H1 (cell line): ENCODE results near the gene ATOH8.

Experiments used
- ATF2 ChIP-seq: IDR thresholded peaks from 2 replicates; pipeline ENCODE4 v1.6.1; 2012; ENCODE audit warnings: low read length, inconsistent platforms
- CTCF ChIP-seq, 3 experiments: IDR thresholded peaks; 1 replicate in 2 of 3; 2 replicates in 1 of 3; pipeline versions ENCODE4 v1.5.1 to v1.6.1; 2011; ENCODE audit warnings: low read length in 3 of 3, mild to moderate bottlenecking in 3 of 3, inconsistent platforms in 2 of 3, low read depth in 1 of 3, moderate library complexity in 1 of 3; ENCODE audit not compliant: insufficient read depth in 1 of 3; ENCODE audit errors: control extremely low read depth in 1 of 3
- JUN ChIP-seq: IDR thresholded peaks from 2 replicates; pipeline ENCODE4 v1.6.1; 2011; ENCODE audit warnings: low read depth, mild to moderate bottlenecking, improper control_type of control experiment, low read length
- KDM1A ChIP-seq: fragments of 200-600, 300-600 bp; sonication (generic); IDR thresholded peaks from 2 replicates; pipeline ENCODE4 v1.7.1; 2016; ENCODE audit warnings: mild to moderate bottlenecking, low read length, borderline replicate concordance
- POLR2AphosphoS5 ChIP-seq: IDR thresholded peaks from 2 replicates; pipeline ENCODE4 v1.6.1; 2011; ENCODE audit warnings: low read depth, low read length
- SIN3A ChIP-seq, 2 experiments: IDR thresholded peaks in 1 of 2; conservative IDR thresholded peaks in 1 of 2; 2 replicates each; pipeline ENCODE4 v1.6.1; 2011 to 2012; ENCODE audit warnings: low read length in 2 of 2, improper control_type of control experiment in 1 of 2, low read depth in 1 of 2, mild to moderate bottlenecking in 1 of 2
- TF ChIP-seq, protein P1 (sequence below): fragments of 300-600 bp; sonication (generic); IDR thresholded peaks from 2 replicates; pipeline ENCODE4 v1.7.1; 2012; ENCODE audit warnings: low read length, moderate library complexity, mild to moderate bottlenecking, inconsistent platforms; ENCODE audit not compliant: insufficient replicate concordance

DNA sequence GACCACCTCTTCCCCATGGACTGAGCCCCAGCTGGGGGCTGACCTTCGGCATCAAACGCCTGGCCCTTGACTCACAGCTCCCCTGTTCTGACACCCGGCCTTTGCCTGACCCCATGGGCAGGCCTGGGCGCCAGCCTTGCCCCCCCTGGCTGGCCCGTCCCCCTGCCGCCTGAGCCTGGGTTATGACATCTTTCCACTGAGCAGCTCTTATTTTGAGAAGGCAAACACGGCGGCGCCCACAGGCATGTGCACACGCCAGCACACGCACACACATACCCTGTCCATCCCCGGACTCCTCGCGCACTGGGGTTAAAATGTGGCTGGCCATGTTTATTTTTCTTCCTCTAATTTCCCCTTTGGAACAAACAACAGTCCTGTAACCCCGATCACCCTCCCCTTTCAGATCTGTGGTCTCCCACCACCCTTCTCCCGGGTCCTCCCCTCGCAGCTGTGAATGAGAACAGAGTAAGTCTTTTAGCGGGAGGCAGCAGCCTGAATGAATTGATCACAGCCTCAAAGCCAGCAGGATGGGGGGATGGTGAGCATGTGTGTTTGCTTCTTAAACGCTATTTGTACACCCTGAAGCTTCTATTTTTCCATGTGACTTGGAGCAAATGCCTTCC is 11.8 kb upstream of the ATOH8 start:
- TF ChIP-seq ATF2 = no peak
- TF ChIP-seq SIN3A (conservative IDR thresholded peaks at IDR 0.05 in 1 of 2, IDR thresholded peaks at IDR 0.05 in 1 of 2; ENCODE audit: low read depth in 1 of 2, low read length in 2 of 2) = no peak
- no peak for TF ChIP-seq CTCF (IDR thresholded peaks at IDR 0.05; ENCODE audit: control extremely low read depth in 1 of 3, insufficient read depth in 1 of 3, low read depth in 1 of 3, low read length in 3 of 3)
- TF ChIP-seq KDM1A = no peak
- TF ChIP-seq, protein P1, sequence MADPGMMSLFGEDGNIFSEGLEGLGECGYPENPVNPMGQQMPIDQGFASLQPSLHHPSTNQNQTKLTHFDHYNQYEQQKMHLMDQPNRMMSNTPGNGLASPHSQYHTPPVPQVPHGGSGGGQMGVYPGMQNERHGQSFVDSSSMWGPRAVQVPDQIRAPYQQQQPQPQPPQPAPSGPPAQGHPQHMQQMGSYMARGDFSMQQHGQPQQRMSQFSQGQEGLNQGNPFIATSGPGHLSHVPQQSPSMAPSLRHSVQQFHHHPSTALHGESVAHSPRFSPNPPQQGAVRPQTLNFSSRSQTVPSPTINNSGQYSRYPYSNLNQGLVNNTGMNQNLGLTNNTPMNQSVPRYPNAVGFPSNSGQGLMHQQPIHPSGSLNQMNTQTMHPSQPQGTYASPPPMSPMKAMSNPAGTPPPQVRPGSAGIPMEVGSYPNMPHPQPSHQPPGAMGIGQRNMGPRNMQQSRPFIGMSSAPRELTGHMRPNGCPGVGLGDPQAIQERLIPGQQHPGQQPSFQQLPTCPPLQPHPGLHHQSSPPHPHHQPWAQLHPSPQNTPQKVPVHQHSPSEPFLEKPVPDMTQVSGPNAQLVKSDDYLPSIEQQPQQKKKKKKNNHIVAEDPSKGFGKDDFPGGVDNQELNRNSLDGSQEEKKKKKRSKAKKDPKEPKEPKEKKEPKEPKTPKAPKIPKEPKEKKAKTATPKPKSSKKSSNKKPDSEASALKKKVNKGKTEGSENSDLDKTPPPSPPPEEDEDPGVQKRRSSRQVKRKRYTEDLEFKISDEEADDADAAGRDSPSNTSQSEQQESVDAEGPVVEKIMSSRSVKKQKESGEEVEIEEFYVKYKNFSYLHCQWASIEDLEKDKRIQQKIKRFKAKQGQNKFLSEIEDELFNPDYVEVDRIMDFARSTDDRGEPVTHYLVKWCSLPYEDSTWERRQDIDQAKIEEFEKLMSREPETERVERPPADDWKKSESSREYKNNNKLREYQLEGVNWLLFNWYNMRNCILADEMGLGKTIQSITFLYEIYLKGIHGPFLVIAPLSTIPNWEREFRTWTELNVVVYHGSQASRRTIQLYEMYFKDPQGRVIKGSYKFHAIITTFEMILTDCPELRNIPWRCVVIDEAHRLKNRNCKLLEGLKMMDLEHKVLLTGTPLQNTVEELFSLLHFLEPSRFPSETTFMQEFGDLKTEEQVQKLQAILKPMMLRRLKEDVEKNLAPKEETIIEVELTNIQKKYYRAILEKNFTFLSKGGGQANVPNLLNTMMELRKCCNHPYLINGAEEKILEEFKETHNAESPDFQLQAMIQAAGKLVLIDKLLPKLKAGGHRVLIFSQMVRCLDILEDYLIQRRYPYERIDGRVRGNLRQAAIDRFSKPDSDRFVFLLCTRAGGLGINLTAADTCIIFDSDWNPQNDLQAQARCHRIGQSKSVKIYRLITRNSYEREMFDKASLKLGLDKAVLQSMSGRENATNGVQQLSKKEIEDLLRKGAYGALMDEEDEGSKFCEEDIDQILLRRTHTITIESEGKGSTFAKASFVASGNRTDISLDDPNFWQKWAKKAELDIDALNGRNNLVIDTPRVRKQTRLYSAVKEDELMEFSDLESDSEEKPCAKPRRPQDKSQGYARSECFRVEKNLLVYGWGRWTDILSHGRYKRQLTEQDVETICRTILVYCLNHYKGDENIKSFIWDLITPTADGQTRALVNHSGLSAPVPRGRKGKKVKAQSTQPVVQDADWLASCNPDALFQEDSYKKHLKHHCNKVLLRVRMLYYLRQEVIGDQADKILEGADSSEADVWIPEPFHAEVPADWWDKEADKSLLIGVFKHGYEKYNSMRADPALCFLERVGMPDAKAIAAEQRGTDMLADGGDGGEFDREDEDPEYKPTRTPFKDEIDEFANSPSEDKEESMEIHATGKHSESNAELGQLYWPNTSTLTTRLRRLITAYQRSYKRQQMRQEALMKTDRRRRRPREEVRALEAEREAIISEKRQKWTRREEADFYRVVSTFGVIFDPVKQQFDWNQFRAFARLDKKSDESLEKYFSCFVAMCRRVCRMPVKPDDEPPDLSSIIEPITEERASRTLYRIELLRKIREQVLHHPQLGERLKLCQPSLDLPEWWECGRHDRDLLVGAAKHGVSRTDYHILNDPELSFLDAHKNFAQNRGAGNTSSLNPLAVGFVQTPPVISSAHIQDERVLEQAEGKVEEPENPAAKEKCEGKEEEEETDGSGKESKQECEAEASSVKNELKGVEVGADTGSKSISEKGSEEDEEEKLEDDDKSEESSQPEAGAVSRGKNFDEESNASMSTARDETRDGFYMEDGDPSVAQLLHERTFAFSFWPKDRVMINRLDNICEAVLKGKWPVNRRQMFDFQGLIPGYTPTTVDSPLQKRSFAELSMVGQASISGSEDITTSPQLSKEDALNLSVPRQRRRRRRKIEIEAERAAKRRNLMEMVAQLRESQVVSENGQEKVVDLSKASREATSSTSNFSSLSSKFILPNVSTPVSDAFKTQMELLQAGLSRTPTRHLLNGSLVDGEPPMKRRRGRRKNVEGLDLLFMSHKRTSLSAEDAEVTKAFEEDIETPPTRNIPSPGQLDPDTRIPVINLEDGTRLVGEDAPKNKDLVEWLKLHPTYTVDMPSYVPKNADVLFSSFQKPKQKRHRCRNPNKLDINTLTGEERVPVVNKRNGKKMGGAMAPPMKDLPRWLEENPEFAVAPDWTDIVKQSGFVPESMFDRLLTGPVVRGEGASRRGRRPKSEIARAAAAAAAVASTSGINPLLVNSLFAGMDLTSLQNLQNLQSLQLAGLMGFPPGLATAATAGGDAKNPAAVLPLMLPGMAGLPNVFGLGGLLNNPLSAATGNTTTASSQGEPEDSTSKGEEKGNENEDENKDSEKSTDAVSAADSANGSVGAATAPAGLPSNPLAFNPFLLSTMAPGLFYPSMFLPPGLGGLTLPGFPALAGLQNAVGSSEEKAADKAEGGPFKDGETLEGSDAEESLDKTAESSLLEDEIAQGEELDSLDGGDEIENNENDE = no peak
- no peak for TF ChIP-seq JUN
- TF ChIP-seq POLR2AphosphoS5 = no peak
